ENCODE data around the gene DRG2. TPM values are rescaled to one million over a fixed set of nuclear protein-coding genes. Genes with fewer than 3 reads are reported as not detected.

Gene DRG2, protein sequence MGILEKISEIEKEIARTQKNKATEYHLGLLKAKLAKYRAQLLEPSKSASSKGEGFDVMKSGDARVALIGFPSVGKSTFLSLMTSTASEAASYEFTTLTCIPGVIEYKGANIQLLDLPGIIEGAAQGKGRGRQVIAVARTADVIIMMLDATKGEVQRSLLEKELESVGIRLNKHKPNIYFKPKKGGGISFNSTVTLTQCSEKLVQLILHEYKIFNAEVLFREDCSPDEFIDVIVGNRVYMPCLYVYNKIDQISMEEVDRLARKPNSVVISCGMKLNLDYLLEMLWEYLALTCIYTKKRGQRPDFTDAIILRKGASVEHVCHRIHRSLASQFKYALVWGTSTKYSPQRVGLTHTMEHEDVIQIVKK
- 50.1 and 57.6 TPM in 2 replicates for total RNA-seq

DNA sequence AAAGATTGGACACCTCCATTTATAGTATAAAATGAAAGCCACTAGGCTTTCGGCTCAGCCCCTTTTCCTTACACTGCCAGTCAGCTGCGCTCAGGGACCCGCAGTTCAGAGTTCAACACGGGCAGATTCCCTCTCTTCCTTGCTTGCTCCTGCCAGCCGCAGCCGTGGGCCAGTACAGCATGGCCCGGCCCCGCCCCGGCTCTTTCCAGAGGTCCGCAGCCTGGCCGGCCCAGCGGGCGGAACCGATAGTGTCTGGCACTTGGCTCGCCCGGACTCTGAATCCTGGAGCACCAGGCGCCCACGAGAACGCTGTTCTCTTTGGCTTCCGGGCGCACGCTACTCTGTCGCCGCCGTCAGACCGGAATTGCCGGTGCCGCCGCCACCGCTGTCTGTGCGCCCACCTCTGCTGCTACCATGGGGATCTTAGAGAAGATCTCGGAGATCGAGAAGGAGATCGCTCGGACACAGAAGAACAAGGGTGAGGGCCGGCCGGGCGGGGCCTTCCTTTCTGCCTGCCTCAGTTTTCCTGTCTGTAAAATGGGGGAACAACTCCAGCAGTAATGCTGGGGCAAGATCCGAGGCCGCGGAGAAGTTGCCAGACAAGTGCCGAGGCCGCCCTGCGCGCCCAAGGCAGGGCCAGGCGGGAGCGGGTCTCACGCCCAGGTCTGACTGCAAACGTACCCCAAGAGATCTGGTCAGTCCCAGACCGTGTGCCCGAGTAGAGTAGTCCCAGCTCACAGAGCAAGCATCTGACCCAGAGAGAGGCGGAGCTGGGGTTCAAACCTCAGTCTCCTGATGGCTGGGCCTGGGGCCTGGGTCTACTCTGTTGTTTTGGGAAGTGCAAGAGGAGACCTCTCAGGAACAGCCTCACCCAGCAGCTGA lies at the start of gene DRG2:
DRG2 (plus strand) TSS at position 339 of the 882 bp plus-strand sequence; CDS start at position 415, 76 bp downstream.
- peak; percentile 57 for DNase-seq (ENCODE audit: extremely low read depth, low read depth, low spot score)

DNA sequence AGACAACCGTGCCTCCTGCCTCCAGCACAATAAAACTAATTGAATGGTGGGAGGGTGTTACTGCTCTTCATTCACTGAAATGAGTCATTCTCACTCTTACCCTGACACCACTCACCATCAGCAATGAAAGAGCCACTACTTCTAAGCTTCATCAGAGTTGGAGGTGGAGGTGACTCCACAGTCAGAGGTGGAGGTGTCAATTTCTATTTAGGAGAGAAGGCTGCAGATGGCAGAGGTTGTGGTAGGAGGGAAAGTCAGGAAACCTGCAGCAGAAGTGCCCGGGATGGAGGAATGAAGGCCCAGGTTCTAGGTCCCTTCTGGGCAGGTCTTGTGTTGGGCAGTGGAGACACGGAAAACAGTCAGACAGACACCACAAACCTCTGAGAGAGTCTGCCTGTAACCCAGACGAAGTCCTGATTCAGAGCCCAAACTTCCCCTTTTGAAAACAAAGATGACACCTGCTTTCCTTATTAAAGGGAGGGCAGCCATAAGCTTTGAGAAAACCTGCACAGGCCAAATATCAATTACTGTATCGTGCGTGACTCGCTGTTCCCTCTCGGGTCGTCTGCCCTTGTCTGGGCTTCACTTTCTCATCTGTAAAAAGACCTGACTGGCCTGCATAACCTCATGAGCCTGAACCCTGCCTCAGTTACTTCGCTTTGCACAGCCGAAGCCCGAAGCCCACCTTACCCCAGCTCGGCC lies 49.4 kb upstream of the DRG2 start:
- DNase-seq (ENCODE audit: extremely low read depth, low read depth, low spot score) = no peak

DNA sequence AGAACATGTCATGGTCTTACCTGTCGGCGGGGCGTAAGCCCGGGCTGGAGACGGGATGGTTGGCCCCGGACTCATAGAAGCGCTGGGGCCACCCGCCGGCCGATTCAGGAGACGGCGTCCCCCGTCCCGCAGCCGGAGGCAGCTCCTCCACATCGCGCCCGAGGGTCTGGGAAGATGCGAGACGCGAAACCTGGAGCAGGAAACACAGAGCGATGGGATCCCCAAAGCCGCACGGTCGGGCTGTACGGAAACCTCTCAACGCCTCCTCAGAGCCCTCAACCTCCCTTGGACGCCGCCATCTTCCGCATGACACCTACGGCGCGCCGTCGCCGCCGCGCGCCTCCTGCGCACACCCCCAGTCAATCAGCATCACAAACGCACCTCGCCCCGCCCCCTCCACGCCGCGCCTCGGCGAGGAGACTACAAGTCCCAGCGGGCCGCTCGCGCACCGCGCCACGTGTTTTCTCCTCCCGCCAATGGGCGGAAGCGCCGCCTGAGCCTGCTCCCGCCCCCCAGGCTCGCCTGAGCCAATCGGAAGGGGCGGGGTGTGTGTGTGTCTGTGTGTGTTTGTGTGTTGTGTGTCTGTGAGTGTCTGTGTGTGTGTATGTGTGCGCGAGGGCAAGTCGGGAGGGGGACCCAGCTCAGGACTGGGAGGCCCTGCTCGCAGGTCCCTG lies 48.8 kb upstream of the DRG2 start, which contains the start of the genes ATPAF2 and GID4:
ATPAF2 (minus strand) TSS at position 308 of the 674 bp plus-strand sequence; CDS start at position 153, 155 bp downstream.
GID4 (plus strand) TSS at position 548 of the 674 bp plus-strand sequence; CDS start at position 605, 57 bp downstream.
- DNase-seq (ENCODE audit: extremely low read depth, low read depth, low spot score) = peak; percentile 75

DNA sequence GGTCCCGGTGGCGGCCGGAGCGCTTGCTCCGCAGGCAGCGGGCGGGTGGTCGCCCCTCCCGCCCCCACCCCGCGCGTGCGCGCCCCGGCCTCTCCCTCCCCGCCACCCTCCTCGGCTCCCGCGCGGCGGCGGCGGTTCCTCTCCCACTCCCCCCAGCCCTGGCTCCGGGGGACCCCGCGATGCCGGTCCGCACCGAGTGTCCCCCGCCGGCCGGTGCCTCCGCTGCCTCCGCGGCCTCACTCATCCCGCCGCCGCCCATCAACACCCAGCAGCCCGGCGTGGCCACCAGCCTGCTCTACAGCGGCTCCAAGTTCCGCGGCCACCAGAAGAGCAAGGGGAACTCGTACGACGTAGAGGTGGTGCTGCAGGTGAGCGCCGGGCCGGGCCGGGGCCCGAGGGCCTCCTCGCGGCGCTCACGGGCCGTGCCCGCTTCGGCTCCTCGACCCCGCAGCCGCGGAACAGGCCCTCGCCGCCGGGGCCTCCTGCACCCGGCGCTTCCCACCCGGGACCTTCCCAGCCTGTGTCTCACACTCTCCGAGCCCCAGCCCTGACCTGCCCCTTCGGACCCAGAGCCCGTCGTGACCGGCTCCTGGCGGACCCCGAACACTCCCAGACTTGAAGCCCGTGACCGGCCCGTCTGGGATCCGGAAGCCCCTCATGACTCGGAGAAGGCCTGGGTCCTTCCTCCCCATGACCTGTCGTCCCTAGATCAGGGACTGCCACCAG lies 48.0 kb upstream of the DRG2 start:
- no peak for DNase-seq (ENCODE audit: extremely low read depth, low read depth, low spot score)

DNA sequence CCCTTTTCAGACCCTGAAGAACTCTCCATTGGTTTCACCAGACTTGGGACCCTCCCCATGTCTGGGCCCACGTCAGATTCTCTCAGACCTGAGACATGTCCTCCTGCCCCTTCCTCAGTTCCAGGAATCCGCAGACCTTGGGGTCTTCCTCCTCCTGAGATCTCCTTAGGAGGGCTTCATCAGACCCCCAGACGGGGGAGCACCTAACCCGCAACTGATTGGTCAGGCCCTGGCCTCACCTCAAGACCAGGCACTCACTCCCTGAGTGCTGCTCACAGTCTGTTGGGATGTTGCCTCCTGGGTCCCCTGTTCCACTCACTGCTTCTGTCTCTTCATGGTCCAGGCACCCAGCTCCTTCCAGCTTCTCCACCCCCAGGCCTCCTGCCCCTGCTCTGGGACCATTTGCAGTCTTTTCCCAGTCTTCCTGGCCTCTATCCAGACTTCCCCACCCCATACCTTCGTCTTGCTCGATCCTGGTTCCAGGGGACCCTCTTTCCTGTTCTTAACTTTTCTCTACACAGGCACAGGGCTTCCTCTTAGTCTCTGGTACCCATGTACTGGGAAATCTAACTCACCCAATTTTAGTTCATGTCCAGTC lies 47.4 kb upstream of the DRG2 start:
- DNase-seq (ENCODE audit: extremely low read depth, low read depth, low spot score) = no peak

DNA sequence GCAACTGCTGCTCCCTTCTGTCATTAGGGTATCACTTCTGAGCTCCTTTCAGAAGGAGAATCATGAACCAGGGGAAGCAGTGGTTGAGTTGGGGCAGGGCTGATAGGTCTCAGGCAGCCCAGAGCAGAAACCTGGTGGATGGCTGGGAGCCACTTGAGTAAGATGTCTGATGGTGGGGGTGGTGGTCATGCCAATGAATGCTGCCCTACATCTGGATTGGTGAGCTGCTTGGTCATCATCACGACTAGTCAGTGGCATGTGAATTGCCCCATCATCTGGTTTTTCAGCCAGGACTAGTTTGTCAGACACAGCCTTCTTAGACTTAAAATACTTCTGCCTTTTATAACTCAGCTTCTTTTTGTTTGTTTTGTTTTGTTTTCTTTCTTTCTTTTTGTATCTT lies 46.0 kb upstream of the DRG2 start:
- DNase-seq (ENCODE audit: extremely low read depth, low read depth, low spot score) = no peak

DNA sequence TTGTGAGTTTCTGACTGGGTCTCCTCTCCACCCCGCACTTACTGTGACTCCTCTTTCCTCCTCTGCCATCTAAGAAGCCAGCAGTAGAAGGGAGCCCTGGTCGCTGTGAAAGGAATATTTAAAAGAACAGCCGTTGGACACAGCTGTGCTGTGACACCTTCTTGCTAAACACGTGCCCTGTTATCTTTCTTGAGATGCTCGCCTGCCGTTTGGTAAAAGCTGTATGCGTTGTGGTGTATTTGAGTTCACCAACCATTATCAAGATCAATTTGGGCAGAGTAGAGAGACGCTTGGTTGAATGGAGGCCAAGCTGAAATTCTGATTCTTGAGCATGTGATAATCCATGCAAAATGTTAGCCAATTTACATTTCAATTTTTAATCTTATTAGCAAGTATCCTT lies 44.8 kb upstream of the DRG2 start:
- DNase-seq (ENCODE audit: extremely low read depth, low read depth, low spot score) = no peak

DNA sequence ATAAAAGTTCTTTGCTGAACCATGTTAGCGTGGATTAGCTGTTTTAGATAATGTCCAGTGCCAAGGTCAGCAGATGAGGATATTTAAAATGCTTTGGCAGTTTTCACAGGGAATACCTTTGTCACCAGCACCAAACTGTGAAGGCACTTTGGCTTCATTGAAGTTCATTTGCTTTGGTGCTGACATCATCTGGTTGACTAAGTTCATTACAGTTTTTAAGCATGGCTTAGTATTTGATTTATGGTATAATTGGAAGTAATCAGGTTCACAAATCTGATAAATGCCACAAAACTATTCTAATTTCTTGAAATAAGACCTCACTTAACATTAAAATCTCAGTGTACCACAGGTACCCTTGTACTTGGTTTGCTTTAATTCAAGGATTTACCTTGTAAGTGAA lies 44.3 kb upstream of the DRG2 start:
- no peak for DNase-seq (ENCODE audit: extremely low read depth, low read depth, low spot score)

DNA sequence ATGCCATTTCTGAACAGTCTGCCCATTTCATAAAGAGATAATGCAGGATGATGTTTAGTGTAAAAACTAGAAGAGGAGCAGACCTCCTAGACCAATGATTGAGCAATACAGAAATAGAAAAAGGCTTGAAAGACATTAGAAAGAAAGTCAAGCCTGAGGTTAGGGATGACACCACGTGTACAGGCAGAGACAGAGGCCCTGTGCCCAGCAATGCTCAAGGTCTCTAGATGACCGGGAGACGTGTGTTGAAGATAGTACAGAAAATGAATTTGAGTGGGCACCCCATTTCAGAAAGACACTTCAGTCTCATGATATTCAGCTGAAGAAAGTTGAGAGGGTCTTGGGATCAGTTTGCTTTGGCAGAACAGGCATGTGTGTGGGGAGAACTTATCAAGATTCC lies 43.1 kb upstream of the DRG2 start:
- DNase-seq (ENCODE audit: extremely low read depth, low read depth, low spot score) = no peak

DNA sequence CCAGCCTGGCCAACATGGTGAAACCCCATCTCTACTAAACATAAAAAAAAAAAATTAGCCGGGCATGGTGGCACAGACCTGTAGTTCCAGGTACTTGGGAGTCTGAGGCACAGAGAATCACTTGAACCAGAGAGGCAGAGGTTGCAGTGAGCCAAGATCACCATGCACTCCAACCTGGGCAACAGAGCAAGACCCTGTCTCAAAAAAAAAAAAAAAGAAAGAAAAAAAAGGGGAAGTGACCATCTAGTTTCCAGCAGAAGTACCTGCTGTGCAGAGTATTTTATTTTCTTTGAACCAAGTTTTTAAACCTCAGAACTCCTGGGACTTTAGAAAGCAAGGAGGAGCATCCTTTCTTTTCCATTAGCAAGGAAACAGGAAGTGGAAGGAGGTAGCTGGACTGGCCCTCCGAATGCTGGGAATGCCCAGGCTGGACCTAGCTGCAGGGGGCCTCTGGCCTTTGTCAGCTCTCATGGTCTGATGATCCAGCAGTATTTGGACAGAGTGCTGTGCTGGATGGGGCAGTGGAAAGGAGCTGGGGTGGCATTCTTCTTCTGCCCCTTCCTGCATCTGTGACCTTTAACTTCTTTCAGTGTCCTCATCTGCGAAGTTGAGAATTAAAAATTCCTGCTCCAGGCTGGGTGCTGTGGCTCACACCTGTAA lies 41.9 kb upstream of the DRG2 start:
- DNase-seq (ENCODE audit: extremely low read depth, low read depth, low spot score) = no peak

DNA sequence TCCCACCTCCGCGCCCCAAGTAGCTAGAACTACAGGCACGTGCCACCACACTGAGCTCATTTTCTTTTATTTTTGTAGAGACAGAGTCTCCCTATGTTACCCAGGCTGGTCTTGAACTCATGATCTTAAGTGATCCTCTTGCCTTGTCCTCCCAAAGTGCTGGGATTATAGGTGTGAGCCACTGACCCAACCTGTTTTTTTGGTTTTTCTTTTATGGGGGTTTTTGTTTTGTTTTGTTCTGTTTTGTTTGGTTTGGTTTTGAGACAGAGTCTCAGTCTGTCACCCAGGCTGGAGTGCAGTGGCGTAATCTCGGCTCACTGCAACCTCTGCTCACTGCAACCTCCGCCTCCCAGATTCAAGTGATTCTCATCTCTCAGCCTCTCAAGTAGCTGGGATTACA lies 32.2 kb upstream of the DRG2 start:
- DNase-seq (ENCODE audit: extremely low read depth, low read depth, low spot score) = no peak

DNA sequence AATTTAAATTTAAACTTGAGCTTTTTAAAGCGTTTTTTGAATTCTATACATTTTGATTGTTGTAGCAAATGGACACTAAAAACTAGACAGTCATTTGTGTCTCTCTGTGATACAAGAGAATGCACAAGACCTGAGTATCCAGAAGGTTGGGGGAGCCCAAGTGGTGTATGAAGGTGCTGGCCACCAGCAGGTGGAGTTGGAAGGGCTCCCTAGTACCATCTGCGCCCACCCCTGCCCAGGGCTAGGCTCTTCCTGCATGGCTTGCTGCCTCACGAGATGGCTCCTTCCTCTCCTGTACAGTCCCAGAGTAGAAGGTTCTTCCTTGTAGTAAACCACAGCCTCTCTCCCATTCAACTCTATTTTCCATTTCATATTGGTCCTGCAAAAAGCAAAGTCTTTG lies 31.5 kb upstream of the DRG2 start:
- DNase-seq (ENCODE audit: extremely low read depth, low read depth, low spot score) = no peak

DNA sequence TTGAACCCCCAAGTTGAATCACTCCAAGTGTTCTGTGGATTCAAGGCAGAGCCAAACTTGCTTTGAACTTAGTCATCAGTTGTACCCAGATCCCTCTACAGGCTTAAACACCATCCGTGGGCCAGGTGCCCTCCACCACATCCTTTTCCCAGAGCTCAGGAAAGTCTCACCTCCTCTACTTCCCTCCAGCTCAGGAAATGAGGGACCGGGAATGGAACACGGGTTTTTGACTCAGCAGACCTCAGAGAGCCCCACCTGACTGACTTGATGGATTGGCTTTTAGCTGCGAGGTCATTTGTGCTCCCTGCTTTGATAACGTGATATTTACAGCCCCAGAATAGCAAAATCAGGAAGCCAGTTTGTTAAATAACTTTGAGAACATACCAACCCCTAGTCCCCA lies 28.5 kb upstream of the DRG2 start:
- no peak for DNase-seq (ENCODE audit: extremely low read depth, low read depth, low spot score)

DNA sequence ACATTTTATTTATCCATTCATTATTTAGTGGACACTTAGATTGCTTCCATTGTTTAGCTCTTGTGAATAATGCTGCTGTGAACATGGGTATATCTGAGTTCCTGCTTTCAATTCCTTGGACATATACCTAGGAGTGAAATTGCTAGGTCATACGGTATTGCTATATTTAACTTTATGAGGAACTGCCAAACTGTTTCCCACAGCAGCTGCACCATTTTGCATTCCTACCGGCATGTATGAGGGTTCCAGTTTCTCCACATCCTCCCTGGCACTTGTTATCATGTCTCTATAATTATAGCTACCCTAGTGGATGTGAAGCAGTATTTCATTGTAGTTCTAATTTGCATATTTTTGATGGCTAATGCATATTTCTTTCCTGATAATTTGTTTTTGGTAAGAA lies 23.7 kb upstream of the DRG2 start:
- no peak for DNase-seq (ENCODE audit: extremely low read depth, low read depth, low spot score)

DNA sequence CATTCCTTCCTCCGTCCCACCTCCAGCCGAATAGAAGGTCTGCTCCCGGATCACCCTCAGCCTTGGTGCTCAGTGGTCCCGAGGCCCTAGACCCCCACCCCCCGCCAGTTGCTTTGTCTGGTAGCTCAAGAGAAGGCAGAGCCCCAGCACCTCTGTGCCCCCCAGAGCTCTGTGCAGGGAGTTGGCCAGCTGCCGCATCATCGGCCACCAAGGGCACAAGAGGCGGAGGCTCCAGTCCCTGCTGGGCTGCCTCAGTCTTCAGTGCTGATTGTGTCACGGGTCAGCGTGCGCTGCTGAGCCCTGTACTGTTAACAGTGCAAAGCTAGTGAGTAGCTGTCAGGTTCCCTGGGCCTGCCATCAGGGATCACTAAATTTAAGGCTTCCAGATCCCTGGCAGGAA lies 22.2 kb upstream of the DRG2 start:
- no peak for DNase-seq (ENCODE audit: extremely low read depth, low read depth, low spot score)

DNA sequence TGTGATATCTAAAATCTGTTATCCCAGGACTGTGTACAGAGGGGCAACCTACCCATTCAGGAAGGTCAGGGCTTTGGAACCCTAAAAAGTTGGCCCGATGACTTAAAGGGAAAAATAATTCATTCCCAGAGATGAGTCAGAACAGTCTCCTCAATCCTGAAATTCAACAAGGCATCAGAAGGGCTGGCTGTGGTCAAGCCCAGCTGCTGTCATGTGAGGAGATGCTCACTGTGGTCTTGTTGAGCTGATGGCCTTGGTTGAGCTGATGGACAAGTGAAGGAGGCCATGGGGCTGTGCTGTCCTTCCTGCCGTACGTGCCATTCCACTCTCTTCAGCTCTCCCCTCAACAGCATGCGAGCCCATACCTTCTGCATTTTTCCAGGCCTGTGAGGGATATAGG lies 20.9 kb upstream of the DRG2 start:
- DNase-seq (ENCODE audit: extremely low read depth, low read depth, low spot score) = no peak

DNA sequence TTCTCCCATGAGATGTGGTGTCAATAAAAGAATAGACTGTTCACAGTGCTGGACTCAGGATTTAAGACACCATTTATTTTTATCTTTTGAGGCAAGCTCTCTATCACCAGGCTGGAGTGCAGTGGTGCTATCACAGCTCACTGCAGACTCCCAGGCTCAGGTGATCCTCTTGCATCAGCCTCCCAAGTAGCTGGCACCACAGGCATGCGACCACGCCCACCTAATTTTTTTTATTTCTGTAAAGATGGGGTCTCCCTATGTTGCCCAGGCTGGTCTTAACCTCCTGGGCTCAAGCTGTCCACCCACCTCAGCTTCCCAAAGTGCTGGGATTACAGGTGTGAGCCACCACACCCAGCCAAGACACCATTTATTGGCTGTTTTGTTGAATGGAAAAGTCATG lies 18.6 kb upstream of the DRG2 start:
- DNase-seq (ENCODE audit: extremely low read depth, low read depth, low spot score) = no peak

DNA sequence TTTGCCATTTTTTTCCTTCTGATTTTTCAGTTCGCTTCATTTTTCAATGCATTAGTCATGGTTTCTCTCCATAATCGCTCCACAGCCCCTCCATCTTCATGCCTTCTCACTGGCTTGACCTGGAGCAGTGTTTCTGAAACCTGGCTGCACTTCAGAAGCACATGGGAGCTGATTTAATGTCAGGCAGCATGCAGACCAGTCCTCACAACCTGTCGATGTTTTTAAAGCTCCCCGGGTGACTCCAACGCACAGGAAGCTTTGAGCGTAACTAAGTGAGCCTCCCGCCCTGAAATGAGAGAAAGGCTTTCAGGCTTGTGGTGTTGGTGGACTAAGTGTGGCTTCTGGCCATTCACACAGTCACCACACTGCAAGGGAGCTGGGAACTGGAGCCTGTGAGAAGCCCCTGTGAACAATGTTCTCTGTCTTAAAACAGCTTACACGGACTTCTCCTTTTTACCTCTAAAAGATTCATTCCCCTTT lies 16.8 kb upstream of the DRG2 start:
- no peak for DNase-seq (ENCODE audit: extremely low read depth, low read depth, low spot score)

DNA sequence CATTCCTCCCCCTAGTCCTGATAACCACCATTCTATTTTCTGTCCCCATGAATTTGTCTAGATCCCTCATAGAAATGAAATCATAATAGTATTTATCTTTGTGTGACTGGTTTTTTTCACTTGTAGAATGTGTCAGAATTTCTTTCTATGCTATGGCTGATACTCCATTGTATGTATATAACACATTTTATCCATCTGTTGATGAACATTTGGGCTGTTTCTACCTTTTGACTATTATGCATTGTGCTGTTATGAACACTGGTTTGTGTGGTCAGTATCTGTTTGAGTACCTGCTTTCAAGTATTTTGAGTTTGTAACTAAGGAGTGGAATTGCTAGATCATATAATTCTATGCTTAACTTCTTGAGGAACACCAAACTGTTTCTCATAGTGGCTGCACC lies 16.0 kb upstream of the DRG2 start:
- DNase-seq (ENCODE audit: extremely low read depth, low read depth, low spot score) = no peak

Measured in glomerular endothelial cell (primary cell).